GM12873 (cell line): ENCODE data around the gene CCDC85C.

Experiments used
- TF ChIP-seq, protein P1 (sequence below): IDR thresholded peaks from 2 replicates; pipeline ENCODE4 v1.5.1; 2012; ENCODE audit warnings: low read depth, mild to moderate bottlenecking, moderate library complexity, low read length, control low read depth; ENCODE audit not compliant: insufficient read depth; ENCODE audit errors: missing control alignments

CCDC85C gene

DNA sequence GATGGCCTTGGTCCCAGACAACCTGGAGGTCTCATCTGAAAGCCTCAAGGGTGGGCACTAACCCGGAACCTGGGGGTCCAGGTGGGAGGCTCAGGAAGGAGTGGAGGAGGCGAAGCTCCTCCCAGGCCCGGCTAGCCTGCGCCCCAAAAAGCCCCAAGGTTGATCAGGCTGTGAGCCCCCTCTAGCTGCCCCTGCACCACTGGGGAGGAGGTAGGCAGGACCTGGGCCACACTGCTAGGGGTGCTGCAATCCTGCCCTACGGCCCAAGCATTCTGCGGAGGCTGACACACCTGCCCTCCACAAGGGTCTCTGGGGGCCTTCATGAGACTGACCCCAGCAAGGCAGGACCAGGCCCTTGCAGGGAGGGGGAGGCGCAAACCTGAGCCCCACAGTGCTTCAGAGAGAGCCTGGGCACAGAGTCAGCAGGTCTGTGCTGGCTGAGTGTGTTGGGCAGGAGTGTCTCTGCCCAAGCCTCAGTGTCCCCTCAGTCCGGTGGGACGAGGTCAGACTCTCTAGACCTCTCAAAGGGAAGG is 51.9 kb downstream of the CCDC85C start:
- TF ChIP-seq, protein P1, sequence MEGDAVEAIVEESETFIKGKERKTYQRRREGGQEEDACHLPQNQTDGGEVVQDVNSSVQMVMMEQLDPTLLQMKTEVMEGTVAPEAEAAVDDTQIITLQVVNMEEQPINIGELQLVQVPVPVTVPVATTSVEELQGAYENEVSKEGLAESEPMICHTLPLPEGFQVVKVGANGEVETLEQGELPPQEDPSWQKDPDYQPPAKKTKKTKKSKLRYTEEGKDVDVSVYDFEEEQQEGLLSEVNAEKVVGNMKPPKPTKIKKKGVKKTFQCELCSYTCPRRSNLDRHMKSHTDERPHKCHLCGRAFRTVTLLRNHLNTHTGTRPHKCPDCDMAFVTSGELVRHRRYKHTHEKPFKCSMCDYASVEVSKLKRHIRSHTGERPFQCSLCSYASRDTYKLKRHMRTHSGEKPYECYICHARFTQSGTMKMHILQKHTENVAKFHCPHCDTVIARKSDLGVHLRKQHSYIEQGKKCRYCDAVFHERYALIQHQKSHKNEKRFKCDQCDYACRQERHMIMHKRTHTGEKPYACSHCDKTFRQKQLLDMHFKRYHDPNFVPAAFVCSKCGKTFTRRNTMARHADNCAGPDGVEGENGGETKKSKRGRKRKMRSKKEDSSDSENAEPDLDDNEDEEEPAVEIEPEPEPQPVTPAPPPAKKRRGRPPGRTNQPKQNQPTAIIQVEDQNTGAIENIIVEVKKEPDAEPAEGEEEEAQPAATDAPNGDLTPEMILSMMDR: no peak

DNA sequence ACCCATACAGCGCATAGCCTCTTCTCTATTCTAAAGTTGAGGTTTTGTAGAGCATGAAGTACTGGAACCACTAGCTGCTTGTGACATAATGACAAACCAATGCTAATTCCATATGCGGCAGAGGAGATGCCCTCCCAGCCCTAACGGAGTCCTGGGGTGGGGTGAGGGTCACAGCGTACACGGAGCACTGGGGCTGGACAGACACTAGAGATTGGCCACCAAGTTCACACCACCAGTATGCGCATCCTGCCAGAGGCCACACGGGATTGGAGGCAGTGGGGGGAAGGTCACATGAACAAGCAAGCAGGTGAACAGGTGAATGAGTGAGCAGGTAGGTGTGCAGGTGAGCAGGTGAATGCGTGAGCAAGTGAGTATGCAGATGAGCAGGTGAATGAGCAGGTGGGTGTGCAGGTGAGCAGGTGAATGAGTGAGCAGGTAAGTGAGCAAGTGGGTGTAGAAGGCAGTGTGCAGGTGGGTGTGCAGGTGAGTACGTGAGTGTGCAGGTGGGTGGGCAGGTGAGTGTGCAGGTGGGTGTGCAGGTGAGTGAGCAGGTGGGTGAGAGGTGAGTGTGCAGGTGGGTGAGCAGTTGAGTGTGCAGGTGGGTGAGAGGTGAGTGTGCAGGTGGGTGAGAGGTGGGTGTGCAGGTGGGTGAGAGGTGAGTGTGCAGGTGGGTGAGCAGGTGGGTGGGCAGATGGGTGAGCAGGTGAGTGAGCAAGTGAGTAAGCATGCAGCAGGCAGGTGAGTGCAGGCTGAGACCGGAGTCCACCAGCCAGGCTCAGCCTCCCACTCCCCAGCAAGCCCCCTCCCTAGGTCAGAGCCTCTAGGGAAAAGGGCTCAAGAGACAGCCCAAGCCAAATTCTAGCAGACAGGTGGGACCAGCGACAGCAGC is 52.7 kb downstream of the CCDC85C start:
- TF ChIP-seq, protein P1: no peak

DNA sequence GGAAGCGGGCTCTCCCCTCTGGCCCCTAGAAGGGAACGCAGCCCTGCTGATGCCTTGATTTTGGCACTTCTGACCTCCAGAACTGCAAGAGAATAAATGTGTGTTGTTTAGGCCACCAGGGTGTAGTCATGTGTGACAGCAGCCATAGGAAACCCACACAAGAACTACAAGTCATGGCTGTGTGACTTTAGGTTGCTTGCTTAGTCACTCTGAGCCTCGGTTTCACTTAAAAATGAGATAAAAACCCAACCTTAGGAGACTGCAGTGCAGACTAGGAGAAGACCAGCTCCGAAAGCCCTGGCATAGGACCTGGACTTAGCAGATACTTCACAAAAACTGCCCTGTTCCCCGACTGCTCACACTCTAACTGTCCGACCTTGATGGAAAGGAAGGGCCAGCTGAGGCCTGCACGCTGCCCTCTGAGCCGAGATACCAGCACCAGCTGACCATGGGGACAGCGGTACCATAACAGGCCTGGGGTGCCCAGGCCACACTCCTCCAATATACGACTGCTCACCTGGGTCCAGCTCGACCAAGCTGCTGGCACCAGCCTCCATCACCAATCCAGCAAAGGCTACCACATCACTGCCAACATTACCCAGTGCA is 53.5 kb downstream of the CCDC85C start:
- TF ChIP-seq, protein P1: no peak

DNA sequence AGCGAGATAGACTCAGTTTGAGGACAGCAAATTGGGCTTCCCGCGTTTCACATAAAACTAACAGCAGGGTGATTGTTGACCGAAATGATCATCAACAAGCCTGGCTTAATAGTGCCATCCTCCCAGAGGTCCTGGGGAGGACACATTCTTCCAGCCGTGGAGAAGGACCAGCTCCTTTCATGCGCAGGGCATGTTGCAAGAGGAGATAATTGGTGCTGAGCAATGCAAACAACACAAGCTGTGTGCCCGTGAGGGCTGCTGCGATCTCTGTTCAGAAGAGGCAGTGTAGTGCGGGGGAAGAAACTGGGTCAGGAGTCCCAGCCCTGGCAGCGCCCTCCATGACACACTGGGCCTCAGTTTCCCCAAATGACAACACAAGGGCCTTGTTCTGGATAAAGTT is 54.3 kb downstream of the CCDC85C start:
- TF ChIP-seq, protein P1: no peak

DNA sequence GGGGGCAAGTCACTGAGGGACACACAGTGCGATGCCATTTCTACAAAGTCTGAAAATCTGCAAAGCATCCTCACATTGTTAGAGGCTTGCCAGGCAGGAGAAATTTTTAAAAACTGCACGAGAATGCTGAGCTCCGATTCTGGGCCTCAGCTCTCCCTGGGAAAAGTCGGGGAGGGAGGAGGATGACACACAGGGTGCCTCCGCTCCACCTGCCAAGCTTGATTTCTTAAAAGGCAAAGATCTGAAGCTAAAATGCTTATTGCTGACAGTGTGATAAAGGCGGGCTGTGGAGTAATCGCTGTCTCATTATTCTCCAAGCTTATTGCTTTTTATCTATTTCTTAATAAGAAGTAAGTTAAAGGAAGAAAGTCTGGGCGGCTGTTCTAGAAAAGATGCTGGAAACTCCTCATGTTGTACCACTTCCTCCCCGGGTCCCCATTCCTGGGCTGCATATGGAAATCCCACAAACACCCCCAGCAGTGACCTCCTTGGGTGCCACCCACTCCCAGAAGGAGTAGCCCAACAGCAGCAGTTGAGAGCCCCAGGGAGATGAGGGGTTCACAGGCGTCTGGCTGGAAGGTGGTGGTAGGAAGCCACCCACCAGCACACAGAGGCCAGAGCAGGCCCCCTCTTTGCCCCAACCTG is 55.0 kb downstream of the CCDC85C start:
- TF ChIP-seq, protein P1: no peak

DNA sequence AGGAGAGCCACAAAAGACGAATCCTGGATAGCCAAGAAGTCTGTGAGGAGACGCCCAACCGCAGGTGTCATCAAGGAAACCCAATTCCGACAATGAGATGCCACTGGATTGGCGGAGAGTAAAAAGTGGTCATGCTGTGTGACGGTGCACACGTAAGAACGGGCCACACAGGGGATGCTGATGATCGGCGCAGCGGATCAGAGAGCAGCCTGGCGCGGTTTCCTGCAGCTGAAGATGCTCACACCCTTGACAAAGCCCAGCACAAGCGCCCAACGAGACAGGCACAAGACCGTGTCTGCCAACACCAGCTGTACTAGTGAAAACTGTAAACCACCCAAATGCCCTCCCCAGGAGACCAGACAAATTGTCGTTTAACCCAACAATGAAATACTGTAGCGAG is 55.8 kb downstream of the CCDC85C start:
- TF ChIP-seq, protein P1: no peak
